PFSK-1 (cell line): Measurements from ENCODE around the gene COX19.

Experiments used
- FOXP2 ChIP-seq: optimal IDR thresholded peaks from 2 replicates; pipeline ENCODE3; 2011; ENCODE audit warnings: borderline replicate concordance, control low read depth, inconsistent platforms; ENCODE audit not compliant: insufficient read depth; ENCODE audit errors: extremely low read length, extremely low read depth
- POLR2AphosphoS5 ChIP-seq: IDR thresholded peaks from 2 replicates; pipeline ENCODE4 v1.6.1; 2012; ENCODE audit warnings: low read depth, mild to moderate bottlenecking, control low read depth, low read length, moderate library complexity
- SIN3A ChIP-seq: IDR thresholded peaks from 2 replicates; pipeline ENCODE4 v1.6.1; 2012; ENCODE audit warnings: mild to moderate bottlenecking, low read length, moderate library complexity, borderline replicate concordance; ENCODE audit not compliant: insufficient read depth
- TAF1 ChIP-seq: IDR thresholded peaks from 2 replicates; pipeline ENCODE4 v1.6.1; 2012; ENCODE audit warnings: low read length, control low read depth, borderline replicate concordance; ENCODE audit not compliant: insufficient read depth
- TF ChIP-seq, protein P1 (sequence below), 2 experiments: IDR thresholded peaks; 2 replicates each; pipeline versions ENCODE4 v1.6.1 to v1.8.0; 2011 to 2012; ENCODE audit warnings: low read depth in 2 of 2, low read length in 2 of 2, control low read depth in 1 of 2, inconsistent platforms in 1 of 2, mild to moderate bottlenecking in 1 of 2, moderate library complexity in 1 of 2; ENCODE audit not compliant: insufficient read depth in 1 of 2

COX19 gene

DNA sequence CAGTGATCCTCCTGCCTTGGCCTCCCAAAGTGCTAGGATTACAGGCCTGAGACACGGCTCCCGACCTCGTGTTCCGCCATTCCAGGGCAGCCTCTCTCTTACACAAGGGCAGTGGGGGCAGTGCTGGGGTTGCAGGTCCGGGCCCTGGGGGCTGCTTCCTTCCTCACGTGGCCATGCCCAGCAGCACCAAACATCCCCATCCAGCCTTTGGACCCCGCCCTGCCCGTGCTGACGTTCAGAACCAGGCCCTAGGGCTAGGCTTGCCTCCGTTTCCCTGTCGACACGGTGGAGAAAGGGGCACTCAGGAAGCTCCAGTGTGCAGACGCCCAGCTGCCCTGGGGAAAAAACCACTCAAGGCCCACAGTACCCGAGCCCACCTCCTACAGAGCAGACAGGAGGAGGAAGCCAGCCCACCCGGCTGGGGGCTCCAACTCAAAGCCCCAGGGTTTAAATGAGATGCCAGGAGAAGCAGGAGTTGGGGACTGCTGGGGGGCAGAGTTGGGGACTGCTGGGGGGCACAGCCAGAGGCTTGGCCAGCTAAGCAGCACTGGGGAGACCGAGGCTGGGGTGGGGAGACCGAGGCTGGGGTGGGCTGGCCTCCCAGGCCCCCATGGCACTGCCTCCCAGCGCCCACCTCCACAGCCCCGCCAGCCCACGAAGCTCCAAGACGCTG, 56.8 kb downstream of the COX19 start:
- TF ChIP-seq TAF1 (no peak), FOXP2 (no peak), SIN3A (no peak), POLR2AphosphoS5 (no peak)
- TF ChIP-seq, protein P1, sequence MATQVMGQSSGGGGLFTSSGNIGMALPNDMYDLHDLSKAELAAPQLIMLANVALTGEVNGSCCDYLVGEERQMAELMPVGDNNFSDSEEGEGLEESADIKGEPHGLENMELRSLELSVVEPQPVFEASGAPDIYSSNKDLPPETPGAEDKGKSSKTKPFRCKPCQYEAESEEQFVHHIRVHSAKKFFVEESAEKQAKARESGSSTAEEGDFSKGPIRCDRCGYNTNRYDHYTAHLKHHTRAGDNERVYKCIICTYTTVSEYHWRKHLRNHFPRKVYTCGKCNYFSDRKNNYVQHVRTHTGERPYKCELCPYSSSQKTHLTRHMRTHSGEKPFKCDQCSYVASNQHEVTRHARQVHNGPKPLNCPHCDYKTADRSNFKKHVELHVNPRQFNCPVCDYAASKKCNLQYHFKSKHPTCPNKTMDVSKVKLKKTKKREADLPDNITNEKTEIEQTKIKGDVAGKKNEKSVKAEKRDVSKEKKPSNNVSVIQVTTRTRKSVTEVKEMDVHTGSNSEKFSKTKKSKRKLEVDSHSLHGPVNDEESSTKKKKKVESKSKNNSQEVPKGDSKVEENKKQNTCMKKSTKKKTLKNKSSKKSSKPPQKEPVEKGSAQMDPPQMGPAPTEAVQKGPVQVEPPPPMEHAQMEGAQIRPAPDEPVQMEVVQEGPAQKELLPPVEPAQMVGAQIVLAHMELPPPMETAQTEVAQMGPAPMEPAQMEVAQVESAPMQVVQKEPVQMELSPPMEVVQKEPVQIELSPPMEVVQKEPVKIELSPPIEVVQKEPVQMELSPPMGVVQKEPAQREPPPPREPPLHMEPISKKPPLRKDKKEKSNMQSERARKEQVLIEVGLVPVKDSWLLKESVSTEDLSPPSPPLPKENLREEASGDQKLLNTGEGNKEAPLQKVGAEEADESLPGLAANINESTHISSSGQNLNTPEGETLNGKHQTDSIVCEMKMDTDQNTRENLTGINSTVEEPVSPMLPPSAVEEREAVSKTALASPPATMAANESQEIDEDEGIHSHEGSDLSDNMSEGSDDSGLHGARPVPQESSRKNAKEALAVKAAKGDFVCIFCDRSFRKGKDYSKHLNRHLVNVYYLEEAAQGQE (IDR thresholded peaks at IDR 0.05; ENCODE audit: insufficient read depth in 1 of 2, low read depth in 2 of 2, low read length in 2 of 2): no peak

DNA sequence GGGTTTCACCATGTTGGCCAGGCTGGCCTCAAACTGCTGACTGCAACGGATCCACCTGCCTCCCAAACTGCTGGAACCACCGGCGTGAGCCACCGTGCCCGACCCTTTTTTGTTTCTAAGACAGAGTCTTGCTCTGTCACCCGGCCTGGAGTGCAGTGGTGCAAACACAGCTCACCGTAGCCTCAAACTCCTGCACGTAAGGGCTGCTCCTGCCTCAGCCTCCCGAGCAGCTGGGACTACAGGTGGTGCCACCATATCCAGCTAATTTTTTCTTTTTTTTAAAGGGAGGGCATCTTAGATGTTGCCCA, 57.3 kb downstream of the COX19 start:
- TF ChIP-seq POLR2AphosphoS5: no peak
- TF ChIP-seq, protein P1 (IDR thresholded peaks at IDR 0.05; ENCODE audit: insufficient read depth in 1 of 2, low read depth in 2 of 2, low read length in 2 of 2): no peak
- TF ChIP-seq SIN3A: no peak
- no peak for TF ChIP-seq TAF1
- TF ChIP-seq FOXP2: no peak

- TF ChIP-seq TAF1 (no peak), POLR2AphosphoS5 (no peak), SIN3A (no peak), FOXP2 (no peak)
- TF ChIP-seq, protein P1 (IDR thresholded peaks at IDR 0.05; ENCODE audit: insufficient read depth in 1 of 2, low read depth in 2 of 2, low read length in 2 of 2): no peak
Observed at GRCh38 chr7:917255-918117, 57.9 kb downstream of the COX19 start.

DNA sequence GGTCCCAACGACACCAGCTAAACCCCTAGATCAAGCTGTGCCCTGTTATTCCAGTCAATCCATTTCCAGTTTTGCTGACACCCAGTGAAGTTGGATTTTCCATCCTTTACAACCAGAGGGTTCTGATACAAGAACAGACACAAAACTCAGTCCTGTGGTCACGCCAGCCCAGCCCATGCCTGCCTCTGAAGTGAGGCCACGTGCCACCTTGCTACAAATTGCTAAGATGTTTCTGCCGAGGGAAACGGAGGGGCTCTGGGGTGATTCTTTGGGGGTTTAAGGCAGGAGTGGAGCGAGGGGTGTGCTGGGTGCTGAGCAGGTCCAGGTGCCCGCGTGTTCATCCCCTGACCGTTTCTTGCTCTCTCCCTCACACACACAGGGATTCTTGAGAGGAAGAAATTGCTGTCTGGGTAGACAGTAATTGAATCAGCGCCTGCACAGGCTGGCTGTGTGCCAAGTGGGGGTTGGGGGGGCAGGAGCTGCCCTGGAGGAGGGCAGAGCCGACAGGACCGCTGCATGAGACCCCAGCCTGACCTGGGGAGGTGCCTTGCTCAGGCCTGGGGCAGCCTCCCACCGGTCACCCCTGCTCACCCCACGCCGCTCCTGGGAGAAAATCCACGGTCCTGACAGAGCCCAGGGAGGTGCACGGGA, 58.9 kb downstream of the COX19 start:
- TF ChIP-seq, protein P1 (IDR thresholded peaks at IDR 0.05; ENCODE audit: insufficient read depth in 1 of 2, low read depth in 2 of 2, low read length in 2 of 2): no peak
